ENCODE measurements around the gene RBBP4. TPM values are rescaled to one million over a fixed set of nuclear protein-coding genes. Genes with fewer than 3 reads are reported as not detected.

Gene RBBP4
- total RNA-seq, 1 experiment from 2014 or later: 513 TPM

DNA sequence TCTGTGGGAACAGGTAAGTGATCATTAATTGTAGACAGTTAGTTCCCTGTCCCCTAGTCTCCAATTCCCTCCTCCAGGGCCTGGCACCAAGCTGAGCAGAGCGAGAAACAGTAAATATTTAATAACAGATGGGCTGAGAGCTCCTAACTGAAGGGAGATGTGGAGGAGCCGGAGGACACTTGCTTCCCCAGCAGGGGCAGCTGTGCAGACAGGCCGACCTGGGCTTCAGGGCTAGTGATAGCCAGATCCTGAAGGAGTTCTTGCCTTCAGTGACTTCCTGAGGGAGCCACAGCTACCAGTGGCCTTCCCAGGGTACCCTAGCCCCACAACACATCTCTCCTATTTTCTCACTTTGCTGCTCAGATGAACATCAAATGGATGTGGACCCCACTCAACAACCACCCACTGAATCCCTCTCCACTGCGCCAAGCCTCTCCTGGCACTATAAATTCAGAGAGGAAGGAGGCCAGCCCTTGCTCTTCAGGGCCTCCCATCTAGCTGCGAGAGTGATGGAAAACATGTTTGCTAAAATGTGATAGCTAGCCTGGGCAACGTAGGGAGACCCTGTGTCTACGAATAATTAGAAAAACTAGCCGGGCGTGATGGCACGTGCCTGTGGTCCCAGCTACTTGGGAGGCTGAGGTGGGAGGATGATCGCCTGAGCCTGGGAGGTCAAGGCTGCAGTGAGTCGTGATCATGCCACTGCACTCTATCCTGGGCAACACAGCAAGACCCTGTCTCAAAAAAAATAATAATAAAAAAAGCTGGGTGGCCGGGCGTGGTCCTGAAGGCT, 78.4 kb downstream of the RBBP4 start:
- no peak for TF ChIP-seq EZH2 (IDR thresholded peaks at IDR 0.05; ENCODE audit: borderline replicate concordance, low read depth, low read length, poor library complexity, severe bottlenecking)
- TF ChIP-seq, protein P1, sequence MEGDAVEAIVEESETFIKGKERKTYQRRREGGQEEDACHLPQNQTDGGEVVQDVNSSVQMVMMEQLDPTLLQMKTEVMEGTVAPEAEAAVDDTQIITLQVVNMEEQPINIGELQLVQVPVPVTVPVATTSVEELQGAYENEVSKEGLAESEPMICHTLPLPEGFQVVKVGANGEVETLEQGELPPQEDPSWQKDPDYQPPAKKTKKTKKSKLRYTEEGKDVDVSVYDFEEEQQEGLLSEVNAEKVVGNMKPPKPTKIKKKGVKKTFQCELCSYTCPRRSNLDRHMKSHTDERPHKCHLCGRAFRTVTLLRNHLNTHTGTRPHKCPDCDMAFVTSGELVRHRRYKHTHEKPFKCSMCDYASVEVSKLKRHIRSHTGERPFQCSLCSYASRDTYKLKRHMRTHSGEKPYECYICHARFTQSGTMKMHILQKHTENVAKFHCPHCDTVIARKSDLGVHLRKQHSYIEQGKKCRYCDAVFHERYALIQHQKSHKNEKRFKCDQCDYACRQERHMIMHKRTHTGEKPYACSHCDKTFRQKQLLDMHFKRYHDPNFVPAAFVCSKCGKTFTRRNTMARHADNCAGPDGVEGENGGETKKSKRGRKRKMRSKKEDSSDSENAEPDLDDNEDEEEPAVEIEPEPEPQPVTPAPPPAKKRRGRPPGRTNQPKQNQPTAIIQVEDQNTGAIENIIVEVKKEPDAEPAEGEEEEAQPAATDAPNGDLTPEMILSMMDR (conservative IDR thresholded peaks at IDR 0.05; ENCODE audit: low read depth, low read length): no peak
- ChIA-PET CTCF (no interaction called here), POLR2A (ENCODE audit: low non-redundant PET) (no interaction called here)
- Histone ChIP-seq H3K36me3 (ENCODE audit: insufficient read depth, low read length, poor library complexity, severe bottlenecking) (no peaks in the 10 kb centered on the region), H3K9me3 (ENCODE audit: low read depth, low read length, poor library complexity, severe bottlenecking) (no peaks in the 10 kb centered on the region), H3K27ac (ENCODE audit: low read depth, low read length, poor library complexity, severe bottlenecking) (no peak overlapping the region), H3K27me3 (replicated peaks; ENCODE audit: insufficient read depth, low read depth, low read length, poor library complexity) (no peaks in the 10 kb centered on the region), H3K4me3 (ENCODE audit: low read depth, low read length, poor library complexity, severe bottlenecking) (no peak overlapping the region), H3K4me1 (ENCODE audit: insufficient read depth, low read length, poor library complexity, severe bottlenecking) (peaks cover 14% of the 10 kb centered on the region)
- no TSS peak for BruUV-seq (replicated peaks)
- DNase-seq (ENCODE audit: low spot score): no peak
- intact Hi-C loops (cut with micrococcal nuclease; ENCODE audit: unreplicated experiment): no loop called here

GRCh38 chr1:32733582-32734321, 82.7 kb downstream of the RBBP4 start:
- no peak for DNase-seq (ENCODE audit: low spot score)
- H3K36me3 ChIP-seq (ENCODE audit: insufficient read depth, low read length, poor library complexity, severe bottlenecking): no peaks in the 10 kb centered on the region
- intact Hi-C loops (cut with micrococcal nuclease; ENCODE audit: unreplicated experiment): no loop called here
- H3K4me1 ChIP-seq (ENCODE audit: insufficient read depth, low read length, poor library complexity, severe bottlenecking): no peaks in the 10 kb centered on the region
- ChIA-PET POLR2A (ENCODE audit: low non-redundant PET) (interaction anchor here (0.7 kb wide), 1 partner anchor 30 kb away, joined by 13 read pairs; no protein-coding TSS in a partner anchor), CTCF (no interaction called here)
- no peak overlapping the region for H3K27ac ChIP-seq (ENCODE audit: low read depth, low read length, poor library complexity, severe bottlenecking)
- H3K4me3 ChIP-seq (ENCODE audit: low read depth, low read length, poor library complexity, severe bottlenecking): no peak overlapping the region
- H3K9me3 ChIP-seq (ENCODE audit: low read depth, low read length, poor library complexity, severe bottlenecking): no peaks in the 10 kb centered on the region
- BruUV-seq (replicated peaks): no TSS peak
- no peak for TF ChIP-seq EZH2 (IDR thresholded peaks at IDR 0.05; ENCODE audit: borderline replicate concordance, low read depth, low read length, poor library complexity, severe bottlenecking)
- TF ChIP-seq, protein P1 (conservative IDR thresholded peaks at IDR 0.05; ENCODE audit: low read depth, low read length): no peak
- no peaks in the 10 kb centered on the region for H3K27me3 ChIP-seq (replicated peaks; ENCODE audit: insufficient read depth, low read depth, low read length, poor library complexity)

Other genes starting within 250 kb of the RBBP4 start
- gene ZBTB8B, start 186.1 kb upstream of the RBBP4 start, total RNA-seq (2021): 0.06 and 0.17 TPM in 2 replicates
- gene ZBTB8A, start 111.8 kb upstream of the RBBP4 start, total RNA-seq (2021): 6.4 and 7.9 TPM in 2 replicates
- gene ZBTB8OS, start 658 bp upstream of the RBBP4 start, total RNA-seq (2021): 70.6 and 72.1 TPM in 2 replicates
- gene SYNC, start 51.6 kb downstream of the RBBP4 start, total RNA-seq (2021): 0.71 TPM in 1 of 2 replicates, not detected in the other
- gene YARS1, start 166.2 kb downstream of the RBBP4 start, total RNA-seq (2021): 262 and 299 TPM in 2 replicates
- 66.1 and 69.3 TPM in 2 replicates for gene S100PBP, start 166.4 kb downstream of the RBBP4 start, total RNA-seq (2021)
- 1.2 and 1.3 TPM in 2 replicates for gene FNDC5, start 219.7 kb downstream of the RBBP4 start, total RNA-seq (2021)
- gene HPCA, start 235.3 kb downstream of the RBBP4 start, total RNA-seq (2021): 0.69 and 0.98 TPM in 2 replicates